Transverse colon (tissue), 4 donors: ENCODE data around the gene CCDC136. TPM values are rescaled to one million over a fixed set of nuclear protein-coding genes. Genes with fewer than 3 reads are reported as not detected.
A peak's percentile ranks its signal among the peaks of the same experiment; 100 is the strongest.

Source experiments
- DNase-seq: peaks from one replicate; pipeline ENCODE4 v3.0.0-alpha.2; 2019
- H3K27ac ChIP-seq, 4 donors: fragments of 200-600 bp; sonication (generic); 2 replicates each; pipeline ENCODE4 v1.5.1; 2016 to 2018; ENCODE audit warnings: inconsistent platforms in 4 of 4
- H3K27me3 ChIP-seq: fragments of 200-600 bp; sonication (generic); 2 replicates; pipeline ENCODE4 v1.5.1; 2017; ENCODE audit warnings: inconsistent platforms
- H3K36me3 ChIP-seq, 4 donors: fragments of 200-600 bp; sonication (generic); 2 replicates each; pipeline ENCODE4 v1.5.1; 2017 to 2019; ENCODE audit warnings: inconsistent platforms in 4 of 4
- H3K4me1 ChIP-seq, 4 donors: fragments of 200-600 bp; sonication (generic); 2 replicates each; pipeline ENCODE4 v1.5.1; 2017 to 2020; ENCODE audit warnings: inconsistent platforms in 4 of 4
- H3K4me3 ChIP-seq, 4 donors: fragments of 200-600 bp; sonication (generic); 1 replicate in 1 of 4; 2 replicates in 3 of 4; pipeline versions ENCODE4 v1.5.1 to v1.6.1; 2017 to 2019; ENCODE audit warnings: inconsistent platforms in 4 of 4
- H3K9me3 ChIP-seq, 2 donors: fragments of 200-600 bp; sonication (generic); 2 replicates each; pipeline ENCODE4 v1.5.1; 2017 to 2019; ENCODE audit warnings: inconsistent platforms in 2 of 2
- CTCF ChIP-seq, 5 experiments: fragments of 200-600 bp in 3 of 5; fragments of 450-650 bp in 2 of 5; sonication (generic) in 3 of 5; IDR thresholded peaks; 1 replicate in 2 of 5; 2 replicates in 3 of 5; pipeline ENCODE4 v1.5.1; 2016 to 2017; ENCODE audit warnings: antibody characterized with exemption in 5 of 5, inconsistent platforms in 3 of 5, mild to moderate bottlenecking in 2 of 5, moderate library complexity in 1 of 5
- EP300 ChIP-seq: sonication (generic); formaldehyde crosslinking; IDR thresholded peaks from one replicate; pipeline ENCODE4 v1.6.1; 2017; ENCODE audit warnings: antibody characterized with exemption, low read depth
- POLR2A ChIP-seq: fragments of 450-650 bp; IDR thresholded peaks from one replicate; pipeline ENCODE4 v1.6.1; 2016; ENCODE audit warnings: antibody characterized with exemption, mild to moderate bottlenecking, moderate library complexity
- POLR2AphosphoS5 ChIP-seq, 3 donors: sonication (generic); formaldehyde crosslinking; IDR thresholded peaks; one replicate each; pipeline ENCODE4 v1.6.1; 2016; ENCODE audit warnings: antibody characterized with exemption in 3 of 3
- WGBS, 2 donors: methylation state at CpG; one replicate each; pipeline ENCODE4 v1.1.5; 2018; ENCODE audit warnings: low coverage in 1 of 2; 5-methylcytosine and 5-hydroxymethylcytosine counted together
- in situ Hi-C, 4 donors: fragments of 200-750 bp; cut with MboI; loops; one replicate each; pipeline versions ENCODE4 v1.15.0 to v1.15.1; 2017; ENCODE audit warnings: low sequenced_read_pairs in 3 of 4, low pct_ligation_motif_present in 1 of 4, low pct_unique_long_range_greater_than_20kb in 1 of 4
- intact Hi-C: fragments of 100-400 bp; cut with DNase I; formaldehyde crosslinking; loops from one replicate; pipeline ENCODE4 v1.15.1; 2023; ENCODE audit warnings: low total_unique reads
- total RNA-seq, 4 donors: library from RNA; depleted of rRNA; stranded (reverse); fragments of >200 nt; gene quantifications; one replicate each; pipeline ENCODE4 v1.1.0, GENCODE V29; 2016

The CCDC136 gene
- total RNA-seq, 4 donors from 2014 or later, result 1.9 to 16.5 (median 8.3) TPM

- intact Hi-C loops (no loop called here), in situ Hi-C loops (loop anchor here in 2 of 4 donors (25.0 kb wide), 2 partner anchors 96 to 254 kb away; no protein-coding TSS in a partner anchor)
- DNase-seq, result no peak
- no peak overlapping the region for H3K4me3 ChIP-seq
- H3K27ac ChIP-seq, result no peak overlapping the region
- H3K4me1 ChIP-seq, result peaks cover 8 to 38% (median 30%) of the 10 kb centered on the region in 4 donors
- H3K27me3 ChIP-seq, result no peaks in the 10 kb centered on the region
- H3K9me3 ChIP-seq, result no peaks in the 10 kb centered on the region
- TF ChIP-seq POLR2A, result no peak
- WGBS, 2 donors, result 98% methylated on average over 27 of the region's 27 CpGs; no CpG with 5 or more reads in 1 of the 2 donors
- H3K36me3 ChIP-seq, result peaks cover 0 to 5% (median 0%) of the 10 kb centered on the region in 4 donors
These were observed 74.5 kb downstream of the CCDC136 start for GRCh38 chr7:128865996-128866877.

DNA sequence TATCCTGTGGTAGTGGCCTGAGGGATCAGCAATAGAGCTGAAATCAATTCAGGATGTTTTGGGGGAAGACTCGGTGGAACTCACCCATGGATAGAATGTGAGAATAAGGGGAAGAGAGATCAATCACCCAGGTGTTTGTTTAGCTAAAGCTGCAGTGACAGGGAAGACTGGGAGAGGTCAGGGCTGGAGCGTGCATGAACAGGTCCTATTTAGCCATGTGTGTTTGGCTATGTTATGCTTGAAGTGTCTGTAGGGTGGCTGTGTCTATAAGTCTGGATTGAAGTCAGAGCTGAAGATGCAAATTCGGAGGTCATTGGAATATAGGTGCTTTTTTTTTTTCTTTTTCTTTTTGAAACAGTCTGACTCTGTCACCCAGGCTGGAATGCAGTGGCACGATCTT, 75.5 kb downstream of the CCDC136 start:
- H3K27ac ChIP-seq, result no peak overlapping the region
- H3K27me3 ChIP-seq, result no peaks in the 10 kb centered on the region
- no peak overlapping the region for H3K4me3 ChIP-seq
- DNase-seq, result no peak
- H3K4me1 ChIP-seq, result peaks cover 8 to 35% (median 29%) of the 10 kb centered on the region in 4 donors
- in situ Hi-C loops, result loop anchor here in 2 of 4 donors (25.0 kb wide), 2 partner anchors 95 to 255 kb away; no protein-coding TSS in a partner anchor
- H3K36me3 ChIP-seq, result peaks cover 0 to 5% (median 0%) of the 10 kb centered on the region in 4 donors
- H3K9me3 ChIP-seq, result no peaks in the 10 kb centered on the region
- 84 to 90% methylated on average over 2 to 4 of the region's 4 CpGs for WGBS, 2 donors
- no peak for TF ChIP-seq POLR2A
- no peak for TF ChIP-seq EP300
- TF ChIP-seq CTCF (IDR thresholded peaks at IDR 0.05), result no peak
- TF ChIP-seq POLR2AphosphoS5 (IDR thresholded peaks at IDR 0.05), result no peak
- intact Hi-C loops, result no loop called here

DNA sequence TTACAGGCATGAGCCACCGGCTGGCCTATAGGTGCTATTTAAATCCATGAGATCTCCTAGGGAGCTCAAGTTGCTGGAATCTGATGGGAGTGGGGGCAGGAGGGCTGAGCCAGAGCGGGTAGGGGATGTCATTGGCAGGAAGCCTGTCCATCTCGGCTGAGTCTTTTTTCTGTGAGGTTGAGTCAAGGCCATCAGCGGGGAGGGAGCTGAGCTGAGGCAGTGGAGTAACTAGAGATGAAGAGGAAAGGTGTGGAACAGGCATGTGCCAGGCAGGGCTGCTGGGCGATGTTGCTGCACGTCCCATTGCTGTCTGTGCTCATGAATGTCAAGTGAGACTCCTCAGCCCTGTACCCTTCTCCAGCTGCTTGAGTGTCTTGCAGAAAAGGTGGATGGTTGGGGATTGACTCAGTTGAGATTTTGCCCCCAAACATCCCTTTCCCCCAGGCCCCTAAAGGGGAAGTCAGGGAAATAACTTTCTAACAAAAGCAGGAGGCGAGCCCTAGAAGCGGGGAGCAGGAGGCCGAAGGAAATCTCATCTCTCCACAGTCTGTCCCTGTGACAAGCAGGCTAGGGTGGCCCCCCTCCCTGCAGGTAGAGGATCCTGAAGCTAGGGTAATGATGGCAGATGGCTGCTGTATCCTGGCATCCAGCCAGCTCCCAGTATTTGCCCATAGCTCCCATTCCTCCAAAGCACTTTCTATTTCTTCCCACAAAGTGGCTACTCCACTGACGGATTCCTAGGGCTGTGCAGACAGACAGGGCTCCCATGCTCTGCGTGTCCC, 76.3 kb downstream of the CCDC136 start:
- Histone ChIP-seq H3K4me3 (no peak overlapping the region), H3K36me3 (peaks cover 0 to 5% (median 0%) of the 10 kb centered on the region in 4 donors), H3K27me3 (no peaks in the 10 kb centered on the region), H3K27ac (peak overlapping the region in 1 of 4 donors; percentile 82), H3K9me3 (no peaks in the 10 kb centered on the region), H3K4me1 (peaks cover 8 to 33% (median 28%) of the 10 kb centered on the region in 4 donors)
- DNase-seq, result peak; percentile 33
- in situ Hi-C loops, result loop anchor here in 2 of 4 donors (25.0 kb wide), 2 partner anchors 94 to 256 kb away; no protein-coding TSS in a partner anchor
- TF ChIP-seq EP300, result no peak
- TF ChIP-seq CTCF (IDR thresholded peaks at IDR 0.05), result no peak
- peak; percentile 8 for TF ChIP-seq POLR2A
- no peak for TF ChIP-seq POLR2AphosphoS5 (IDR thresholded peaks at IDR 0.05)
- WGBS, 2 donors, result 20 to 70% methylated on average over 1 to 11 of the region's 11 CpGs
- intact Hi-C loops, result no loop called here

DNA sequence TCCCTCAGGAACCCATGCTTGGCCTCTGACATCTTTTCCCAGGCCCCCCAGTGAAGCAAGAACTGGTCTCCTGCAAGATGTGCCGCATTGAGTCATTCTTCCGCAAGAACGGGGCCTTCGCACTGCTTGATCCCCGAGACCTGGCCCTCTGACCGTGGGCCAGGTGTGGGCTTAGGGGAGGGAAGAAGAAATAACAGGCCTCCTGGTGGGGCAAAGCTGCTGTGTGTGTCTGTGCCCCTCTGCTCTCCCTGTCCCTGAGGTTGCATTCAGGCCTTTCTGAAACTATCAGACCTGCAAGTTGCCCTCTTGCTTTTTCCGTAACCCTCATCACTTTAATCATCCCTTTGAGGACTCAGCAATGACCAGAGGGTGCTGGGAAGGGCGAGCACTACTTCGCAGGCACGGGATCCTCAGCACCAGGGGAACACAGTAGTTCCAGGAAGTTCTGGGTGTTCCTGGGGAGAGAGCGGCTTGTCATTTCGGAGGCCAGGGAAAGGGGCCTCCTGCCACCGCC, 76.9 kb downstream of the CCDC136 start:
- in situ Hi-C loops, result loop anchor here in 2 of 4 donors (25.0 kb wide), 2 partner anchors 94 to 256 kb away; no protein-coding TSS in a partner anchor
- TF ChIP-seq POLR2A (no peak), CTCF (IDR thresholded peaks at IDR 0.05) (peak in 1 of 5 experiments; percentile 1)
- no peak for DNase-seq
- 36% methylated on average over 11 of the region's 13 CpGs; no CpG with 5 or more reads in 1 of the 2 donors for WGBS, 2 donors
- Histone ChIP-seq H3K4me1 (peaks cover 8 to 28% (median 23%) of the 10 kb centered on the region in 4 donors), H3K4me3 (peak overlapping the region; percentile 45 to 78 (median 64)), H3K27ac (peak overlapping the region; percentile 49 to 82 (median 64)), H3K27me3 (no peaks in the 10 kb centered on the region), H3K9me3 (no peaks in the 10 kb centered on the region), H3K36me3 (peaks cover 0 to 5% (median 0%) of the 10 kb centered on the region in 4 donors)
- intact Hi-C loops, result no loop called here
